Activated CD8-positive, alpha-beta T cell treated with anti-CD3 and anti-CD28 coated beads for 36 hours (primary cell): ENCODE measurements around the gene MAPK4. TPM values are rescaled to one million over a fixed set of nuclear protein-coding genes. Genes with fewer than 3 reads are reported as not detected.

Experiments used
- ATAC-seq: fragments of 200-7000 bp; cut with Tn5 transposase; one replicate; pipeline ENCODE4 v1.10.0; 2021; ENCODE audit warnings: mild to moderate bottlenecking, moderate library complexity
- CTCF ChIA-PET: fragments of 350-600 bp; sonication (Branson Sonifier 250); formaldehyde crosslinking; loops from one replicate; lab custom pipeline; 2021; ENCODE audit warnings: antibody characterized with exemption; lab: Charles Lee
- POLR2A ChIA-PET: fragments of 350-600 bp; sonication (Branson Sonifier 250); formaldehyde crosslinking; loops from one replicate; lab custom pipeline; 2021; ENCODE audit warnings: antibody characterized with exemption; lab: Charles Lee
- DNase-seq: peaks from one replicate; pipeline ENCODE4 v3.0.0-alpha.2; 2020
- H3K27ac Mint-ChIP-seq: one replicate; pipeline ENCODE4 v1.8.0; 2021; ENCODE audit warnings: mild to moderate bottlenecking, mixed read lengths
- H3K27me3 Mint-ChIP-seq: one replicate; pipeline ENCODE4 v1.8.0; 2021; ENCODE audit warnings: mixed read lengths
- H3K36me3 Mint-ChIP-seq: one replicate; pipeline ENCODE4 v1.8.0; 2021; ENCODE audit warnings: low read depth, mixed read lengths
- H3K4me1 Mint-ChIP-seq: one replicate; pipeline ENCODE4 v1.8.0; 2021; ENCODE audit warnings: low read depth, mixed read lengths
- H3K4me3 Mint-ChIP-seq: one replicate; pipeline ENCODE4 v1.8.0; 2021; ENCODE audit warnings: mild to moderate bottlenecking, moderate library complexity, mixed read lengths
- H3K9me3 Mint-ChIP-seq: one replicate; pipeline ENCODE4 v1.8.0; 2021; ENCODE audit warnings: mixed read lengths
- intact Hi-C: fragments of 100-400 bp; cut with micrococcal nuclease; formaldehyde crosslinking; loops from one replicate; pipeline ENCODE4 v1.10.0; 2022
- total RNA-seq, 2 experiments: library from RNA; stranded (reverse); gene quantifications; one replicate each; pipeline ENCODE4 v1.2.3, GENCODE V29; 2021
- TF ChIP-seq, protein P1 (sequence below): fragments of 200-600 bp; IDR thresholded peaks from one replicate; pipeline ENCODE4 v1.8.0; 2022; ENCODE audit warnings: antibody characterized with exemption, mild to moderate bottlenecking

Gene MAPK4
- total RNA-seq, 2 experiments from 2014 or later = not detected

DNA sequence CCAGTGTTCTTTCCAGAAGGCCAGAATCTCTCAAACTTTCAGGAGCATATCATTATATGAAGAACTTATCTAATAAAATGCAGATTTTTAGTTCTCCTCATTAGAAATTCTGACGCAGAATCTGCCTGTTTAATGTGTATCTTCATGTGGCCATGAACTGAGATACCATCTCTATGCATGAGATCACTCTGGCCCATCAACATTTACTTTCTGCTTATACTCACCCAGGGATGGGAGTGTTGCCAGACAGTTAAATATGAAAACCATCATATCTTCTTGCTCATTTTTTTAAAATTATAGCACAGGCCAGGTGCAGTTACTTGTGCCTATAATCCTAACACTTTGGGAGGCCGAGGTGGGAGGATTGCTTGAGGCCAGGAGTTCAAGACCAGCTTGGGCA, 60.4 kb downstream of the MAPK4 start:
- Mint-ChIP-seq H3K27ac (no peak overlapping the region), H3K27me3 (peaks cover 12% of the 10 kb centered on the region), H3K36me3 (no peaks in the 10 kb centered on the region), H3K4me1 (no peaks in the 10 kb centered on the region), H3K9me3 (no peaks in the 10 kb centered on the region), H3K4me3 (no peak overlapping the region)
- TF ChIP-seq, protein P1, sequence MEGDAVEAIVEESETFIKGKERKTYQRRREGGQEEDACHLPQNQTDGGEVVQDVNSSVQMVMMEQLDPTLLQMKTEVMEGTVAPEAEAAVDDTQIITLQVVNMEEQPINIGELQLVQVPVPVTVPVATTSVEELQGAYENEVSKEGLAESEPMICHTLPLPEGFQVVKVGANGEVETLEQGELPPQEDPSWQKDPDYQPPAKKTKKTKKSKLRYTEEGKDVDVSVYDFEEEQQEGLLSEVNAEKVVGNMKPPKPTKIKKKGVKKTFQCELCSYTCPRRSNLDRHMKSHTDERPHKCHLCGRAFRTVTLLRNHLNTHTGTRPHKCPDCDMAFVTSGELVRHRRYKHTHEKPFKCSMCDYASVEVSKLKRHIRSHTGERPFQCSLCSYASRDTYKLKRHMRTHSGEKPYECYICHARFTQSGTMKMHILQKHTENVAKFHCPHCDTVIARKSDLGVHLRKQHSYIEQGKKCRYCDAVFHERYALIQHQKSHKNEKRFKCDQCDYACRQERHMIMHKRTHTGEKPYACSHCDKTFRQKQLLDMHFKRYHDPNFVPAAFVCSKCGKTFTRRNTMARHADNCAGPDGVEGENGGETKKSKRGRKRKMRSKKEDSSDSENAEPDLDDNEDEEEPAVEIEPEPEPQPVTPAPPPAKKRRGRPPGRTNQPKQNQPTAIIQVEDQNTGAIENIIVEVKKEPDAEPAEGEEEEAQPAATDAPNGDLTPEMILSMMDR = no peak
- intact Hi-C loops = no loop called here
- CTCF ChIA-PET = no interaction called here
- POLR2A ChIA-PET = interaction anchor here (0.6 kb wide), 1 partner anchor 68 kb away, joined by 3 read pairs; no protein-coding TSS in a partner anchor
- no peak for ATAC-seq
- DNase-seq = no peak

DNA sequence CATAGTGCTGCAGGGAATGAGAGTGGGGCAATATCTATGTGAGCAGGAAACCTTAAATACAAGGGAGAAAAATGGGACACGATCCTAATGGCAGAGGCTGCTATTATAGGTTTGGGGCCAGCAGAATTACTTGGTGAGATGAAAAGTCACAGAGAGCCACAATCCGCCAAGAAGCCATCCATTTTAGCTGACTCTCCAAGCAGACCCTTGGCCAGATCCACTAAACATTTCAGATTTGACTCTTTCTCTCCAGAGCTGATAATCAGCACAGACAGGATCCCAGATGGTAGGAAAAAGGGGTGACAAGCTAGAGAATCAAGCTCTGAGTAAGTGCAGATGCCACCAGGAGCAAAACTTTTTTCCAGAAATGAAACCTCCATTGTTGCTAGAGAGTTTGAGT, 61.5 kb downstream of the MAPK4 start:
- Mint-ChIP-seq H3K27me3 (peaks cover 12% of the 10 kb centered on the region), H3K4me1 (no peaks in the 10 kb centered on the region), H3K4me3 (no peak overlapping the region), H3K9me3 (no peaks in the 10 kb centered on the region), H3K27ac (no peak overlapping the region), H3K36me3 (no peaks in the 10 kb centered on the region)
- ATAC-seq = no peak
- intact Hi-C loops = no loop called here
- no peak for DNase-seq
- ChIA-PET CTCF (no interaction called here), POLR2A (interaction anchor here (0.6 kb wide), 1 partner anchor 17 kb away, joined by 3 read pairs; no protein-coding TSS in a partner anchor)
- TF ChIP-seq, protein P1 = no peak

DNA sequence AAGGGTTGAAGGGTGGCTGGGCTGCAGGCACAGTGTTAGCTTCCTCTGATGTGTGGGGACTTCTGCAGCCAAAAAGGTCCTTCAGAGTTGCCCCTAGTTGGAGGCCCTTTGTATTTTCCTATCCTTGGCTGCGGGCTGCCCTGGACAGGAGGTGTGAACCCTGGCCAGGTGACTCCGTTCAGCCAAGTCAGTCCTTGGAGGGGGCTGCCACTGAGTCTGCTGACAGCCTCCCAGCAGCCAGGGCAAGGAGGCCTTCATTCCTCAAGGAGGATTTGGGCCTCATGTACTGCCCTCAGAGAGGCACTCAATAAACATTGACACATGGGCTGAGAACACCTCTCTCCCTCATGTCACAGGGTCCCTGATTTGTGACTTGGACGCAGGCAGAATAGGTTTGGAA, 62.4 kb downstream of the MAPK4 start:
- CTCF ChIA-PET = no interaction called here
- DNase-seq = no peak
- no peak for ATAC-seq
- TF ChIP-seq, protein P1 = no peak
- Mint-ChIP-seq H3K36me3 (no peaks in the 10 kb centered on the region), H3K27me3 (peaks cover 12% of the 10 kb centered on the region), H3K9me3 (no peaks in the 10 kb centered on the region), H3K4me3 (no peak overlapping the region), H3K4me1 (no peaks in the 10 kb centered on the region), H3K27ac (no peak overlapping the region)
- POLR2A ChIA-PET = no interaction called here
- intact Hi-C loops = no loop called here

DNA sequence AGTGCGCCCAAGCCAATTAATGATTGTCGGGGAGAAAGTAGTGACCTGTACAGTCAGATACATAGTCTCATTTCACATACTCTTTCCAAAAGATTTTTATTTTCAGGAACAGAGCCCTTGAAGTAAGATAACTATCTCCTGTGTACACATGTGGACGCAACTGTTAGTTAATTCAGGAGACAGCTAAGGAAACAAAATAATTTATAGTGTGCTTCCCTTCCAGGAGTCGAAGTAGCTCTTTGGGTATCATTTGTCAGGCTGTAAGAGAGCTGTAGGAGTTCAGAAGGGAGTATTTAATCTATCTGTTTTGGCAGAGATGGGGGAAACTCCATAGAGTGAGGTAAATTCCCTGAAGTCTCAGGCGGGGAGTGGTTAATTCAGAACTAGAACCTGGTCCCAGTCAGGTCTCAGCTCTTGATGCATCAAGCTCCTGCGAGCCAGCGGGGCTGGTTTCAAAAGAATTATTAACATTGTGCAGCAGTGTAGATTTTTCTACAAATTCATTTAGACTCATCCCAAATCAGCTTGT, 63.0 kb downstream of the MAPK4 start:
- Mint-ChIP-seq H3K4me1 (no peaks in the 10 kb centered on the region), H3K9me3 (no peaks in the 10 kb centered on the region), H3K4me3 (no peak overlapping the region), H3K36me3 (no peaks in the 10 kb centered on the region), H3K27ac (no peak overlapping the region), H3K27me3 (peaks cover 12% of the 10 kb centered on the region)
- no peak for DNase-seq
- intact Hi-C loops = no loop called here
- CTCF ChIA-PET = no interaction called here
- TF ChIP-seq, protein P1 = no peak
- POLR2A ChIA-PET = no interaction called here
- ATAC-seq = no peak

DNA sequence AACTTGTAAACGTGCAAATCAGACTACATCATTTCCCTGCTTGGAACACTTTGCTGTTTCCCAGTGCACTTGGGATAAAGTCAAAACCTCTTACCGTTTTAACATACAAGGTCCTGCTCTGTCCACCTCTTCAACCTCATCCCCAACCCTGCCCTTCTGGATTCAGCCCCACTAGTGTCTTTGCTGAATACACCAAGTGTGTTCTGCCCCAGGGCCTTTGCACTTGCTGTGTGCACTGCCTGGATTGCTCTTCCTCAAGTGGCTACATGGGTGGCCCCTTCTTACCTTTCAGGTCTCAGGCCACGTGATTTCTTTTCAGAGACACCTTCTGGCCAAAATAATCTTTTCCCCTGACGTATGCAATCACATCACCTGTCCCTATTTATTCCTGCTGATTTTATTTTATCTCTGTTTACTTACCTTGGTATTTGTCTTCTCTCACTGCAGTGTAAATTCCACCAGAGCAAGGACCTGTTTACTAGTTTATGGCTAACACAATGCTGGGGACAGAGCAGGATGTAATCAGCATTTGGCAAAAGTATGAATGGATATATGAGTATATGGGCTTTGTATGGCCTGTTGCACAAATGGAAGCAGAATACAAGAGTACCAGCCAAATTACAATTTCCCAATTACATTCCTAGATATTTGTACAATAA, 63.9 kb downstream of the MAPK4 start:
- intact Hi-C loops = no loop called here
- Mint-ChIP-seq H3K36me3 (no peaks in the 10 kb centered on the region), H3K27me3 (peaks cover 10% of the 10 kb centered on the region), H3K9me3 (no peaks in the 10 kb centered on the region), H3K4me3 (no peak overlapping the region), H3K27ac (no peak overlapping the region), H3K4me1 (no peaks in the 10 kb centered on the region)
- DNase-seq (no peak), ATAC-seq (no peak)
- ChIA-PET CTCF (no interaction called here), POLR2A (no interaction called here)
- TF ChIP-seq, protein P1 = no peak
